ENCODE measurements around the gene USF1.

The USF1 gene

DNA sequence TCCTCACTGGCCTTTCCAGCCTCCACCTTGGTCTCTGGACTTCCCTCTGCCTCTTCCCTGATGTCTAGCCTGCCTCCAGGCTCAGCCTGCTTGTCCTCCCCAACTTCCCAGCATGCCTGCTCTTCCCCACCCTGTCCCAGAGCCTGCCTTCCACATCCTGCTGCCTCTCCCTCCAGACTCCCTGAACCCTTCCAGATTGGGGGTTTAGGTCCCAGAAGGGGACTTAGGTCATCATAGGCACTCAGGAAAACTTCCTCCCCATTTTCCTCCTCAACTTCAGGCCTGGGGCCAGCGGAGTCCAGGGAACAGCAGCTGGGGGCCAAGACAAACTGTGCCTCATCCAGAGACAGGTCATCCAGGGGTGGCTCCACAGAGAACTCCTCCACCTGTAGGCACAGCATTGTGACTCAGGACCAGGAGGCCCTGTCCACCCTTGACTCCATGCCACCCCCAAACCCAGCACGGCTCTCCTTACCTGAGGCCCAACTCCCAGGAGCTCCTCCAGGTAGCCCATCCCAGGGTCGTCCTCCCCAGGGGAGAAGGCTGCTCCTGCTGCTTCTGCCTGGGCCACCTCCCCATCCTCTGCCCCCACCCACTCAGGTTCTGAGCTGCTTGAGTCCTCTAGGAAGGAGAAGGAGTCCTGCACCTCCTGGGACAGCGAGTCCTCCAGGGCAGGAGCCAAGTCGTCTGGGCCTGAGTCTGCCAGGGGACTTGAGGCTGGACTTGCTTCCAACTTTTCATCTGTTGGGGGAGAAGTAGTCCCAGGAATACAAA is 3.4 kb upstream of the USF1 start:
- H3K4me3 ChIP-seq (ENCODE audit: low read depth, low read length) = no peak overlapping the region
- no peak for DNase-seq (ENCODE audit: low read depth)
- TF ChIP-seq, protein P1, sequence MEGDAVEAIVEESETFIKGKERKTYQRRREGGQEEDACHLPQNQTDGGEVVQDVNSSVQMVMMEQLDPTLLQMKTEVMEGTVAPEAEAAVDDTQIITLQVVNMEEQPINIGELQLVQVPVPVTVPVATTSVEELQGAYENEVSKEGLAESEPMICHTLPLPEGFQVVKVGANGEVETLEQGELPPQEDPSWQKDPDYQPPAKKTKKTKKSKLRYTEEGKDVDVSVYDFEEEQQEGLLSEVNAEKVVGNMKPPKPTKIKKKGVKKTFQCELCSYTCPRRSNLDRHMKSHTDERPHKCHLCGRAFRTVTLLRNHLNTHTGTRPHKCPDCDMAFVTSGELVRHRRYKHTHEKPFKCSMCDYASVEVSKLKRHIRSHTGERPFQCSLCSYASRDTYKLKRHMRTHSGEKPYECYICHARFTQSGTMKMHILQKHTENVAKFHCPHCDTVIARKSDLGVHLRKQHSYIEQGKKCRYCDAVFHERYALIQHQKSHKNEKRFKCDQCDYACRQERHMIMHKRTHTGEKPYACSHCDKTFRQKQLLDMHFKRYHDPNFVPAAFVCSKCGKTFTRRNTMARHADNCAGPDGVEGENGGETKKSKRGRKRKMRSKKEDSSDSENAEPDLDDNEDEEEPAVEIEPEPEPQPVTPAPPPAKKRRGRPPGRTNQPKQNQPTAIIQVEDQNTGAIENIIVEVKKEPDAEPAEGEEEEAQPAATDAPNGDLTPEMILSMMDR (IDR thresholded peaks at IDR 0.05; ENCODE audit: low read depth, low read length, missing control alignments) = no peak
- in situ Hi-C loops (cut with HindIII; ENCODE audit: low sequenced_read_pairs) = loop anchor here (5.0 to 10.0 kb wide), 2 partner anchors 48 to 96 kb away; partner anchors contain the start of gene KLHDC9

DNA sequence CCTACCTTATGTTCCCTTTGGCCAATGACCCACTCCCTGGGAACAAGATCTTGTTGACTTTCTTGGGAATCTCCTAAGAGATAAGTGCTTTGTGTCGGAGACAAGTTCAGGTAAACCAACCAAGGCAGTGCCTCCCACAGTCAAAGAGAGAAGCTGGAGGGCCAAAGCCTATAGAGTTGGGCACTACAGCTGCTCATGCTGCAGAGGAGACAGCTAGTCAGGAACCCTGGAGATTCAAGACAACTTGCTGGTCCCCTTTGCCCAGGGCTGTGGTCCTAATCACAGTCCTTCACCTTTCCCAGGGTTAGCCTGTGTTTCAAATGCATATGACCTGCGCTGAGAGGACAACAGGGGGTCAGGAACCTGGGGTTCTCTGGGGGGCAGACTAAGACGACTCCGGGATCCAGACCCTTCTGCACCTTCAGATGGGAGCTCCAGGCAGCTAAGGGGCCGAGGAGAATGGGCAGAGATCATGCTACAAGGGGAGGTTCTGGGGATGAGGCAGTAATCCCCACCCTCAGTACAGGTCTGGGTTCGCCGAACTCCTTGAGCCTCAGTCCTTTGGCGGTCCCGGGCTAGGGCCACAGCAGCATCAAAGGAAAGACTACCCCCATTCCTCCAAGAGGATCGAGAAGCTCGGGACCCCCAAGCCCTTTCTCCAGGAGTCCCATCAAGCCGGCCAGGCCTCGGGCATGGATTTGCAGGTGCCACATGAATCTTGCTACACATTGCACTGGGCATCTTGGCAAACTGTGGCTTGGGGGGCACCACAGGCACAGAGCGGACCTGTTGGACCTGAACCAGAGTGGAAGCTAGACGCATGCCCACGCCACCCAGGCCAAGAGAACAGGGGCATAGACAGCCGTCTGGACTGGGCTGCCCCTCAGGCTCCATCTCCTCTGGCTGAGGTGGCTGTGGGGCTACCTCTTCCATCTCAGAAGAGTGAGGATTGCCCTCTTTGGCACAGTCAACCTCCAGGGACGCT is 2.0 kb upstream of the USF1 start:
- TF ChIP-seq, protein P1 (IDR thresholded peaks at IDR 0.05; ENCODE audit: low read depth, low read length, missing control alignments) = no peak
- H3K4me3 ChIP-seq (ENCODE audit: low read depth, low read length) = no peak overlapping the region
- in situ Hi-C loops (cut with HindIII; ENCODE audit: low sequenced_read_pairs) = loop anchor here (5.0 to 10.0 kb wide), 2 partner anchors 50 to 97 kb away; partner anchors contain the start of gene KLHDC9
- no peak for DNase-seq (ENCODE audit: low read depth)

DNA sequence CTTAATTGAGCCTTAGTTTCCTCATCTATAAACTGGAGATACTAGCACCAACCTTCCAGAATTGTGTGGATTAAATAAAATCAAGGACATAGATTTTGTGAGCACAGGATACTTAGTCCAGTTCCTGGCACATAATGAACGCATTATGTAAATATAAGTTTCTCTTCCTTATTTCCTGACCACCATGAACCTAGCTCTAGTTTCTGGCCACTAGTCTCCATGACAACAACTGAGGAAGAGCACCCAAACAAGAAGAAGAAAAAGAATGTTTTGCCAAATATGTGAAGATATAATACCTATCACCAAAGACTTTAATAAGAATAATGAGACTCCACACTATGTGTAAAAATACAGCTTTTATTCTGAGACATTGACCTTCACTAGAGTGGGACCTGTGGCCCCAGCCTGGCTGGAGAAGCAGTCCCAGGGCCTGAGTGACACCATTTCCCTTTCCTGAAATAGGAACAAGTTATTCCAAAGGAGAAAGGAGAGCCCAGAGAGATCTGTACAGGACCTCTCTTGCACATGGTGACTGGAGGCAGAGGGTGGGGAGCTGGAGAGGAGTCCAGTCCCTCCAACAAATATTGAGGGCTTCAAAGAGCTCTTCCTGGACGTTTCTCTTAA is 940 bp upstream of the USF1 start:
- in situ Hi-C loops (cut with HindIII; ENCODE audit: low sequenced_read_pairs) = loop anchor here (5.0 to 10.0 kb wide), 2 partner anchors 51 to 98 kb away; partner anchors contain the start of gene KLHDC9
- peak overlapping the region; percentile 90 for H3K4me3 ChIP-seq (ENCODE audit: low read depth, low read length)
- no peak for DNase-seq (ENCODE audit: low read depth)
- TF ChIP-seq, protein P1 (IDR thresholded peaks at IDR 0.05; ENCODE audit: low read depth, low read length, missing control alignments) = no peak

DNA sequence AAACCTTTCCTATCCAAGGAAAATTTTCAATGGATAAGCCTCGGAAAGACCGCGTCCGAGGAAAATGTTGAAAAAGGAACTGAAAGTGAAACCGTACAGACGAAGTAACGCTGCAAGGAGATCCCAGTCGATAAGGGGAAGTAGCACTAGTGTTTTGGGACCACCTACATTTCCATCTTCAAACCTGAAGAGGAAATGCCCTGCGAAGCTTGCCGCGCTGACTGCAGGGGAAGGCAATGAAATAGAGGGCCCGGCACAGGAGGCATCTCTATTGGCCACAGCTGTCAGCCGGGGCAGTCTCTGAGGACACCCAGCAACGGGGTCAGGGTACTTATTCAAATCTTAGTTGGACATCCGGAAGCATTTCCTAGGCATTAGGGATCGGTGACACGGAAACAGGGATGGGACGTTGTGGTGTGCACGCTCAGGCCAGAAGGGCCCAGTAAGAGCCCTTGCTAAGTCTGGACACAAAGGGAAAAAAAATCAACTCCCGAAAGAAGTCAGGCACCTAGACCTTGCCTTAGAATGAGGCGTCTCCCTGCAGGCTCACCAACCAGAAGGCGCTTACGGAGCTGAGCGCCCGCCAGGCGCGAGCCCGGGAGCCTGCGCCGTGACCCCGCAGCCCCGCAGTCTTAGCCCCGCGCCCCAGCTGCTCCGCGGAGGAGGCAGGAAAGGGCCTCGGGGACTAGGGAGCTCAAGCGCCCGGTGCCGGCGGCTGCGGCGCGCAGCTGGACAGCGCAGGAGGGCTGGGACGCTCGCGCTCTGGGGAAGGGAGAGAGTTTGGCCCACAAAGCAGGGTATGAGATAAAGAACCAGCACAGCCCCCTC is 655 bp downstream of the USF1 start:
- peak overlapping the region; percentile 90 for H3K4me3 ChIP-seq (ENCODE audit: low read depth, low read length)
- in situ Hi-C loops (cut with HindIII; ENCODE audit: low sequenced_read_pairs) = loop anchor here (5.0 to 10.0 kb wide), 2 partner anchors 52 to 100 kb away; partner anchors contain the start of gene KLHDC9
- TF ChIP-seq, protein P1 (IDR thresholded peaks at IDR 0.05; ENCODE audit: low read depth, low read length, missing control alignments) = no peak
- DNase-seq (ENCODE audit: low read depth) = peak; percentile 23

DNA sequence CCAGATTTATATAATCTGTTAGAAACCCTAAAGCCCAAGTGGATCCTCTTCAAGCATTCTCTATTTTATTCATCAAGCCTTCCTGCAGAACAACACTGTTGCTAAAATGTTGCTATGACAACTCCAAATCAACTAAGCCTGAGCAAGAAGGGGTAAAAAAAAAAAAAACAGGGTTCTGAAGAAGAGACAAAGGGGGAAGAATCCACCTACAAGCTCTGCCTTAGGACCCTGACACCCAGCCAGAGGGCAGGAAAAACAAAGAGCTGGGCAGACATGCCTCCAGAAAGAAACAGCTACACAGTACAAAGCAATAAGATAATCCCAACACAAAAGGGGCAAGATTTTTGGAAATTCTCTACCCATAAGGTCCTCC is 1.3 kb downstream of the USF1 start:
- TF ChIP-seq, protein P1 (IDR thresholded peaks at IDR 0.05; ENCODE audit: low read depth, low read length, missing control alignments) = no peak
- no peak for DNase-seq (ENCODE audit: low read depth)
- in situ Hi-C loops (cut with HindIII; ENCODE audit: low sequenced_read_pairs) = loop anchor here (10.0 kb wide), 1 partner anchor 100 kb away; no protein-coding TSS in a partner anchor
- peak overlapping the region; percentile 90 for H3K4me3 ChIP-seq (ENCODE audit: low read depth, low read length)
